Erythroblast (primary cell): ENCODE results near the gene PTPRN2.

Experiments used
- GATA1 ChIP-seq: IDR thresholded peaks from 2 replicates; pipeline ENCODE4 v1.6.1; 2011; ENCODE audit warnings: low read depth, mild to moderate bottlenecking, control low read depth, low read length, moderate library complexity
- POLR2A ChIP-seq: IDR thresholded peaks from 2 replicates; pipeline ENCODE4 v1.6.1; 2011; ENCODE audit warnings: mild to moderate bottlenecking, low read length

DNA sequence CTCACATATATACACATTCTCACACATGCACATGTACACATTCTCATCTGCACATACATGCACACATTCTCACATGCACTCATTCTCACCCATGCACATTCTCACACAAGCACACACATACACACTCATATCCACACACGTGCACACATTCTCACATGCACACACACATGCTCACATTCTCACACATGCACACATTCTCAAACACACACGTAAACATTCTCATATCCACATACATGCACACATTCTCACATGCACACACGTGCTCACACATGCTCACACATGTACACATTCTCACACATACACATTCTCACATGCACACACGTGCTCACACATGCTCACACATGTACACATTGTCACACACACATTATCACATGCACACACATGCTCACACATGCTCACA lies 260.6 kb downstream of the PTPRN2 start:
- TF ChIP-seq POLR2A (no peak), GATA1 (no peak)
